Suprapubic skin (tissue), 4 donors: ENCODE measurements around the gene EEPD1. TPM values are rescaled to one million over a fixed set of nuclear protein-coding genes. Genes with fewer than 3 reads are reported as not detected.

Experiments
- DNase-seq, 2 donors: peaks; one replicate each; pipeline ENCODE4 v3.0.0-alpha.2; 2019; ENCODE audit warnings: low spot score in 2 of 2
- H3K27ac ChIP-seq: fragments of 200-600 bp; sonication (generic); one replicate; pipeline ENCODE4 v1.5.1; 2019
- H3K27me3 ChIP-seq: fragments of 200-600 bp; sonication (generic); one replicate; pipeline ENCODE4 v1.5.1; 2019
- H3K36me3 ChIP-seq: fragments of 200-600 bp; sonication (generic); one replicate; pipeline ENCODE4 v1.5.1; 2019
- H3K4me1 ChIP-seq: fragments of 200-600 bp; sonication (generic); one replicate; pipeline ENCODE4 v1.5.1; 2019
- H3K4me3 ChIP-seq: fragments of 200-600 bp; sonication (generic); one replicate; pipeline ENCODE4 v1.5.1; 2019; ENCODE audit warnings: mild to moderate bottlenecking
- H3K9me3 ChIP-seq: fragments of 200-600 bp; sonication (generic); one replicate; pipeline ENCODE4 v1.5.1; 2019
- CTCF ChIP-seq, 2 donors: fragments of 200-600 bp in 1 of 2; fragments of 450-650 bp in 1 of 2; sonication (generic) in 1 of 2; IDR thresholded peaks; one replicate each; pipeline ENCODE4 v1.5.1; 2016 to 2019; ENCODE audit warnings: antibody characterized with exemption in 2 of 2, mild to moderate bottlenecking in 1 of 2, moderate library complexity in 1 of 2
- EP300 ChIP-seq: sonication (generic); formaldehyde crosslinking; IDR thresholded peaks from one replicate; pipeline ENCODE4 v1.6.1; 2017; ENCODE audit warnings: antibody characterized with exemption
- POLR2A ChIP-seq, 2 donors: fragments of 450-650 bp; IDR thresholded peaks; one replicate each; pipeline ENCODE4 v1.6.1; 2017; ENCODE audit warnings: antibody characterized with exemption in 2 of 2, mild to moderate bottlenecking in 2 of 2, moderate library complexity in 2 of 2
- POLR2AphosphoS5 ChIP-seq, 3 donors: sonication (generic); formaldehyde crosslinking; IDR thresholded peaks; one replicate each; pipeline ENCODE4 v1.6.1; 2017; ENCODE audit warnings: antibody characterized with exemption in 3 of 3
- WGBS: methylation state at CpG from one replicate; pipeline ENCODE4 v1.1.5; 2018; 5-methylcytosine and 5-hydroxymethylcytosine counted together
- total RNA-seq, 4 donors: library from RNA; depleted of rRNA; stranded (reverse); fragments of >200 nt; gene quantifications; one replicate each; pipeline ENCODE4 v1.1.0, GENCODE V29; 2016

EEPD1 gene
- total RNA-seq, 4 donors from 2014 or later = 11.7 to 18.2 (median 16.1) TPM

GRCh38 chr7:36301914-36302771 is 149.1 kb downstream of the EEPD1 start:
- DNase-seq = peak; percentile 41 to 45
- WGBS = 82% methylated on average over 13 of the region's 15 CpGs
- Histone ChIP-seq H3K27ac (peak overlapping the region; percentile 47), H3K4me3 (no peak overlapping the region), H3K4me1 (peaks cover 41% of the 10 kb centered on the region), H3K27me3 (no peaks in the 10 kb centered on the region), H3K36me3 (peaks cover 12% of the 10 kb centered on the region), H3K9me3 (no peaks in the 10 kb centered on the region)
- no peak for TF ChIP-seq EP300
- TF ChIP-seq POLR2A (IDR thresholded peaks at IDR 0.05) = no peak
- TF ChIP-seq POLR2AphosphoS5 (IDR thresholded peaks at IDR 0.05) = no peak

- peaks cover 40% of the 10 kb centered on the region for H3K4me1 ChIP-seq
- TF ChIP-seq CTCF (IDR thresholded peaks at IDR 0.05) (no peak), POLR2A (IDR thresholded peaks at IDR 0.05) (no peak), EP300 (no peak), POLR2AphosphoS5 (IDR thresholded peaks at IDR 0.05) (peak in 2 of 3 donors; percentile 86 to 92)
- peaks cover 12% of the 10 kb centered on the region for H3K36me3 ChIP-seq
- no peaks in the 10 kb centered on the region for H3K9me3 ChIP-seq
- H3K27me3 ChIP-seq = no peaks in the 10 kb centered on the region
- peak overlapping the region; percentile 75 for H3K27ac ChIP-seq
- no peak overlapping the region for H3K4me3 ChIP-seq
- DNase-seq = peak; percentile 91 to 93
- 33% methylated on average over 8 of the region's 8 CpGs for WGBS
These were observed 150.4 kb downstream of the EEPD1 start for GRCh38 chr7:36303202-36304098.

GRCh38 chr7:36304099-36304425 is 151.0 kb downstream of the EEPD1 start:
- H3K36me3 ChIP-seq = peaks cover 7% of the 10 kb centered on the region
- DNase-seq = peak; percentile 52 to 54
- H3K4me1 ChIP-seq = peaks cover 38% of the 10 kb centered on the region
- H3K4me3 ChIP-seq = no peak overlapping the region
- TF ChIP-seq POLR2A (IDR thresholded peaks at IDR 0.05) (no peak), CTCF (IDR thresholded peaks at IDR 0.05) (no peak), POLR2AphosphoS5 (IDR thresholded peaks at IDR 0.05) (no peak), EP300 (no peak)
- H3K9me3 ChIP-seq = no peaks in the 10 kb centered on the region
- no peaks in the 10 kb centered on the region for H3K27me3 ChIP-seq
- 68% methylated on average over 6 of the region's 6 CpGs for WGBS
- H3K27ac ChIP-seq = peak overlapping the region; percentile 75

GRCh38 chr7:36305226-36305625 is 152.2 kb downstream of the EEPD1 start:
- peak; percentile 38 to 51 for DNase-seq
- no peak for TF ChIP-seq POLR2AphosphoS5 (IDR thresholded peaks at IDR 0.05)
- no peak for TF ChIP-seq EP300
- no peak for TF ChIP-seq CTCF (IDR thresholded peaks at IDR 0.05)
- no peak for TF ChIP-seq POLR2A (IDR thresholded peaks at IDR 0.05)
- no peaks in the 10 kb centered on the region for H3K36me3 ChIP-seq
- H3K27me3 ChIP-seq = no peaks in the 10 kb centered on the region
- 95% methylated on average over 18 of the region's 18 CpGs for WGBS
- no peak overlapping the region for H3K4me3 ChIP-seq
- H3K9me3 ChIP-seq = no peaks in the 10 kb centered on the region
- no peak overlapping the region for H3K27ac ChIP-seq
- peaks cover 38% of the 10 kb centered on the region for H3K4me1 ChIP-seq

GRCh38 chr7:36305648-36306047 is 152.6 kb downstream of the EEPD1 start:
- no peak for TF ChIP-seq CTCF (IDR thresholded peaks at IDR 0.05)
- TF ChIP-seq EP300 = no peak
- TF ChIP-seq POLR2AphosphoS5 (IDR thresholded peaks at IDR 0.05) = no peak
- no peak for TF ChIP-seq POLR2A (IDR thresholded peaks at IDR 0.05)
- Histone ChIP-seq H3K4me1 (peaks cover 36% of the 10 kb centered on the region), H3K4me3 (no peak overlapping the region), H3K27ac (no peak overlapping the region), H3K36me3 (no peaks in the 10 kb centered on the region), H3K9me3 (no peaks in the 10 kb centered on the region), H3K27me3 (no peaks in the 10 kb centered on the region)
- WGBS = 98% methylated on average over 5 of the region's 5 CpGs
- DNase-seq = peak; percentile 15 to 63
